ENCODE measurements around the gene LDLR.

LDLR gene

DNA sequence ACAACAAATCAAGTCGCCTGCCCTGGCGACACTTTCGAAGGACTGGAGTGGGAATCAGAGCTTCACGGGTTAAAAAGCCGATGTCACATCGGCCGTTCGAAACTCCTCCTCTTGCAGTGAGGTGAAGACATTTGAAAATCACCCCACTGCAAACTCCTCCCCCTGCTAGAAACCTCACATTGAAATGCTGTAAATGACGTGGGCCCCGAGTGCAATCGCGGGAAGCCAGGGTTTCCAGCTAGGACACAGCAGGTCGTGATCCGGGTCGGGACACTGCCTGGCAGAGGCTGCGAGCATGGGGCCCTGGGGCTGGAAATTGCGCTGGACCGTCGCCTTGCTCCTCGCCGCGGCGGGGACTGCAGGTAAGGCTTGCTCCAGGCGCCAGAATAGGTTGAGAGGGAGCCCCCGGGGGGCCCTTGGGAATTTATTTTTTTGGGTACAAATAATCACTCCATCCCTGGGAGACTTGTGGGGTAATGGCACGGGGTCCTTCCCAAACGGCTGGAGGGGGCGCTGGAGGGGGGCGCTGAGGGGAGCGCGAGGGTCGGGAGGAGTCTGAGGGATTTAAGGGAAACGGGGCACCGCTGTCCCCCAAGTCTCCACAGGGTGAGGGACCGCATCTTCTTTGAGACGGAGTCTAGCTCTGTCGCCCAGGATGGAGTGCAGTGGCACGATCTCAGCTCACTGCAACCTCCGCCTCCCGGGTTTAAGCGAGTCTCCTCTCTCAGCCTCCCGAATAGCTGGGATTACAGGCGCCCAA lies at the start of gene LDLR:
LDLR (plus strand) TSS at position 210 of the 760 bp plus-strand sequence; CDS start at position 296, 86 bp downstream.
- peak; percentile 55 for DNase-seq

DNA sequence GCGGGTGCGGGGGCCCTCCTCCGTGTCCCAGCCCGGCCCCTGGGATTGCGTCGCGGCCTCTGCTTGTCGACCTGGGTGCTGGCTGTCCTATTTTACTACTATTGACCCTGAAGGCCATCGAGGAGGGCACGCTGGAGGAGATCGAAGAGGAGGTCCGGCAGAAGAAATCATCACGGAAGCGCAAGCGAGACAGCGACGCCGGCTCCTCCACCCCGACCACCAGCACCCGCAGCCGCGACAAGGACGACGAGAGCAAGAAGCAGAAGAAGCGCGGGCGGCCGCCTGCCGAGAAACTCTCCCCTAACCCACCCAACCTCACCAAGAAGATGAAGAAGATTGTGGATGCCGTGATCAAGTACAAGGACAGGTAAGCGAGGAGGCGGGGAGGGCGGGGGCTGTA lies 48.1 kb upstream of the LDLR start:
- no peak for DNase-seq

DNA sequence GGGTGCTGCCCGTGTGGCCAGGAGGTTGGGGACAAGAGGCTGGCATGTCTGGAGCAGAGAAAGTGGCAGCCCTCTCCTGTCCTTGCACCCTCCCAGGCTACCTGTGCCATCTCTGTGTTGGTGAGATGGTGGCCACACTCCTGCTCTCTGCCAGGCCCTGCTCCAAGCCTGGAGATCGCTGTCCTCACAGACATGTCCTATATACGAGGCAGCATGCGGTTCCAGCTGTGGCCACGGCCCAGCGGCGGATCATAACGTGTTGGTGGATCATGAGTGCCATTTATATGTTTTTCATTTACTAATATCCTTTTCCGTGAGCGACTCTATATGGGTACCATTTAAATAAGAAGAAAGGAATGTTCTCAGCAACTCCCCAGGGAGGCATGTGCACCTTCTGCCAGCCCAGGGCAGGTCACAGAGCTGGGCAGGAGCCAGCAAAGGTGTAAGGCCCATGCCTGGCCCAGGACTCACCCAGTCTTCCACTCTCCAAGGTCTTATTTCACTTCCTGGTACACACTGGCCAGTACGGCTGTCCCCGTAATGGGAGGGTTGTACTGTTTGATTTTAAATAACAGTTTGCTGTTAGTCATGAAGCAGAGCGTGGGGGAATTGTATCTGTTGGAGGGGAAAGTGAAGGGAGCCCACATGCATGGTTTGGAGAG lies 47.2 kb upstream of the LDLR start:
- no peak for DNase-seq

DNA sequence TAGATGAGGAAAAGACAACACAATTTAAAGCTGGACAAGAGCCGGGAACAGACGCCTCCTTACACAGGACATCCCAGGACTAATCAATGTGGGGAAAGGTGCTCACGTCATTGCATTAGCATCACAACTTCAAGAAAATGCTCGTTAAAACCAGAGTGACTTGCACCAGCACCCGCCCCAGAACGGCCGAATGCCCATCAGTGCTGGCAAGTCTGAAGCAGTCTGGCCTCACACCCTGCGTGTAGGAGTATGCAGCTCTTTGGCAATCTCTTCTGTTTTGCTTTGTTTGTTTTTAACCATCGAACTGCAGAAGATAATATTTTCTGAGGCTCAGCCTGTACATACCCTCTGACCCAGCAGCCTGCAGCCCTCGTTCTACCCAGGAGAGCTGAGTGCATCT lies 44.8 kb upstream of the LDLR start:
- no peak for DNase-seq

DNA sequence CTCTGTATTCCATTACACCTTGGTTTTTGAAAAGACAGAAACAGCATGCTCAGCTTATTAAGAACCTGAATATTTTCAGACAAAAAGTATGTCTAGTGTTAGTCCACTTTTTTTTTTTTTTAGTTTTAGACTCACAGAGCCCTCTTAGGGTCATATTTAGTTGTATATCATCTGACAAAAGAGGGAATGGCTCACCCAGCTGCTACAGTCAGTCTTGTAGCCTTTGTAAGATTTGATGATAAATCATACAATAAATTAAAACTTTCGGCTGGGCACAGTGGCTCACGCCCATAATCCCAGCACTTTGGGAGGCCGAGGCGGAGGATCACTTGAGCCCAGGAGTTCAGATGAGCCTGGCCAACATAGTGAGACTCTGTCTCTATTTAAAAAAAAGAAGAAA lies 43.7 kb upstream of the LDLR start:
- no peak for DNase-seq

DNA sequence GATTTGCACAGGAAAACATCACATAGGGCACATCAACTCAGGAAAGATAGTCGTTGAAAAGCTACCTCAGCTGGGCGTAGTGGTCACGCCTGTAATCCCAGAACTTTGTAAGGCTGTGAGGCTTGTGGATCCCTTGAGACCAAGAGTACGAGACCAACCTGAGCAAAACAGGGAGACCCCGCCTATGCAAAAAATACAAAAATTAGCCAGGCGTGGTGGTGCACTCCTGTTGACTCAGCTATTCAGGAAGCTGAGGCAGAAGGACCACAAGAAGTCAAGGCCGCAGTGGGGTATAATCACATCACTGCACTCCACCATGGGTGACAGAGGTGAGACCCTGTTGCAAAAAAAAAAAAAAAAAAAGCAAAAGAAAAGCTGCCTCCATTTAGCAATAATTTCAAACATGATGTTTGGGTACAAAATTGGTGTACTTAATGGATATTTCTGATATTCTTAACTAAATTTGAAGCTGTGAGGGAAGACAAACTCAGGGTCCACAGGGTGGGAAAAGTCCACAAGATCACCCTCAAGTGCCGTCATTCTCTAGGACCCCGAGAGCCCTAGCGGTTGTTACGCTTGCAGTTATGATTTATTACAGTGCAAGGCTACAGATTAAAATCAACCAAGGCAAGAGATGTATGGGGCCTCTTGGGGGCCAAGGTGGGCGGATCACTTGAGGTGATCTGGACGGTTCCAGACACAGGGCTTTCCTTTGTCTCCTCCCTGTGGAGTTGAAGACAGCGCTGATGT lies 42.5 kb upstream of the LDLR start:
- DNase-seq: no peak

DNA sequence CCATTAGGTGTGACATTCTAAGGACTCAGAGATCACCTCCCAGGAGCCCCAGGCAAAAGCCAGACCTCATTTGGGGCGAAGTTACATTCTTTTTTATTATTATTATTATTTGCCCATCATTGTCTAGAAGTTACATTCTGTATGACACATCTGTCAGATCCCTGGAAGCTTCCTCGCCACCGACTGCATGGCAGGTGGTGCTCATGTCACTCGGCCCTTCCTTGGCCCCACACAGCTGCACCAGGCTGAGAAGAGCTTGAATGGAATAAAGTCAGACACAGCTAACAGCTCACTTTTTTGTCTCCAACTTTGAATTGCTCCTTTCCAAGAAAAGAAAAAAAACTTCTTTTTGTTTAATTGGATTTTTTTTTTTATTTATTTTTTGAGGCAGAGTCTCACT lies 41.4 kb upstream of the LDLR start:
- no peak for DNase-seq

DNA sequence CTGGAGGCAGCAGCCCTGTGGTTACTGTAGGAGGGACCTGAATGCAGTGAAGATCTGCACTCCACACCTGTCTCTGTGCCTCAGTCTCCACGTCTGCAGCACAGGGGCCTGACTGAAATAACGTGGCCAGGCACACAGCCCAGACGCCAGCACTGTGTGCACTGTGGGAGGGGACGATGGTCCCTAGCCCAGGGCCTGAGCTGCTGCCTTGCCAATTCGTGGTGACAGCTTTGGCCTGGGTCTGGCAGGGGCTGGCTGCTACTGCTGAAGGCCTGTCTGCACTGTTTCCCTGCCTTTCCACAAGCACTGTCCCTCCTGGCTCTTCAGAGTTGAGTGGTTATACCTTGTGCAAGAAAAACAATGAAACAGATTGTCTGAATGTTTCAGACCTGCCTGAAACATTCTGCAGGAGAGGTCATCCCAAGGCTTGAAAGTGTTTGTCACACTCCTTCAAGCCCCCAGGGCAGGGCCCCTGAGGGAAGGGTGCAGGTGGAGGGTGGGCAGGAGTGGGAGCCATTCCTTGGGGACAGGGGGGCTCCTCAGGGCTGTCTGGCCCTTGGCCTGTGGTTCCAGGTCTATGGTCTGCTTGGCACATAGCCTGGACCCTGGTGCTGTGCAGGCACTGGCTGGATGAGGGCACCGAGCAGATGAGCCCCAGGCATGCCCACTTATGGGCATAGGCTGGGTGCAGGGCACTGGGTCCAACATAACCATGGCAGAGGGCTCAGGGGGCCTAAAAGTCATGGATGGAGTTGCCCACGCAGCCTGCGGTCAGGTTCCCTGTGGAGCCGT lies 38.7 kb upstream of the LDLR start:
- DNase-seq: no peak

DNA sequence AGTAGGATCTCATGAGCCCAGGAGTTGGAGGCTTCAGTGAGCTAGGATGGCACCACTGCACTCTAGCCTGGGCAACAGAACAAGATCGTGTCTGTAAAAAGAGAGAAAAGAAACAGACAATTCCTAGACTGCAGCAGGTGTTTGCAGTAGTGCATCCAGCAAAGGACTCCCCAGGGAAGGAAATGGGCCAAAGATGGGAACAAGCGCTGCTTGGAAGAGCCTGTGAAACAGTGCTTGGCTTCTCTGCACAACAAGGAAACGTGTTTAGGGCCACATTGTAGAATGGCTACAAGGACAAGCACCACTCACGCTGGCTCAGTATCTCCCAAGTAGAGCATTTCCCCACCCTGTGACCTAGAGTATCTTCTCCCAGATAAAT lies 35.5 kb upstream of the LDLR start:
- no peak for DNase-seq

DNA sequence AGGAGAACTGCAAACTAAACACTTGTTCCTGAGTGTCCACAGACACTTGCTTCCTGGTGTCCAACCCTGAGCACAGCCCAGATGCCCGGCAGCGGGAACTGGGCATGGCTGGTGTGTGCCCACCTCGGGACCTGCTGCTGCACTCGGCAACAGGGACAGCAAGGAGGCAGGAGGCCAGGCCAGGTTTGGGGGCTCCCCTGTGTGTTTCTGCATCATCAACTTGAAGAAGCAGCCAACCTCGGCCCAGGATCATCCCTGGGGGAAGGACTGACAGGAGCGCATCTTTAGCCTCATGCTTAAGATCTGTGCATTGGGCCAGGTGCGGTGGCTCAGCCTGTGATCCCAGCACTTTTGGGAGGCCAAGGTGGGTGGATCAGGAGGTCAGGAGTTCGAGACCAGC lies 35.1 kb upstream of the LDLR start:
- DNase-seq: no peak

DNA sequence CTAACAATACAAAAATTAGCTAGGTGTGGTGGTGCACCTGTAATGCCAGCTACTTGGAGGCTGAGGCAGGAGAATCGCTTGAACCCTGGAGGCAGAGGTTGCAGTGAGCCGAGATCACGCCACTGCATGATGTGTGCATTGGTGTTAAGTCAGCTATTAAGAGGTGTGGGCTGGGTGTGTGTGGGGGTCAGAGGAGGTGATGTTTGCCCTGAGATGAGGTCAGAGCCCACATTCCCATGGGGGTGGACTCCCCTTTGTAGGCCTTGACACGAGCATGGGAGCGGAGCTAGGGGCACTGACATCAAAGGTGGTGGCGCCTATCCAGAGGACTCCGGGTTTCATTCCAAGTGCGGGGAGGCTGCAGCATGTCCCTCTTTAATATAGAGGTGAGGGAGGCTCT lies 34.6 kb upstream of the LDLR start:
- no peak for DNase-seq

DNA sequence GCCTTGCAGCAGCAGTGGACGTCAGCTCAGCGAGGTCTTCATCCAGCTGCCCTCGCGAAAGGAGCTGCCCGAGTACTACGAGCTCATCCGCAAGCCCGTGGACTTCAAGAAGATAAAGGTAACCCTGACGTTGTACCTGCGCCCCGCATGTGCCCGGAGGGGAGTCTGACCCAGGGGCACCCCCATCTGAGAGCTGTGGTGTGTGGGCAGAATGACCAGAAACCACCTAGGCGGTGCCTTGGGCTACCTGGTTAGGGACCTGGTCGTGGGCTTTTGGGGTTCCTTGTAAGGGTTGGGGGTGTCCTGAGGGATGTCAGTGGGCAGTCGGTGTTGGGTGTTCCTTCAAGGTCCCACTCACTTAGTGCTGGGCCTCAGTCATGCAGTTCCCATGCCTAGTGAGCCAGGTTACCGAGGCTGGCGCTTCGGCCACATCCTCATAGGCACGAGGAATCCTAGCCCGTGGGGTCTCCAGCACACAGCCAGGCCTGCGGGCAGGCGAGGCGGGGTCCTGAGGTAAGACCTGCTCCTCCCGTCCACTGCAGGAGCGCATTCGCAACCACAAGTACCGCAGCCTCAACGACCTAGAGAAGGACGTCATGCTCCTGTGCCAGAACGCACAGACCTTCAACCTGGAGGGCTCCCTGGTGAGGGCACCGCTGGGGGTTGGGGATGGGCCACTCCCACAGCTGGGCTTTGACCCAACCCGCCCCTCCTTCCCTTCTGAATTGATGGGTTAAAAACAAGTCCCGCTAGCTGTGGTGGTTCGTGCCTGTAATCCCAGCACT lies 30.8 kb upstream of the LDLR start:
- no peak for DNase-seq

DNA sequence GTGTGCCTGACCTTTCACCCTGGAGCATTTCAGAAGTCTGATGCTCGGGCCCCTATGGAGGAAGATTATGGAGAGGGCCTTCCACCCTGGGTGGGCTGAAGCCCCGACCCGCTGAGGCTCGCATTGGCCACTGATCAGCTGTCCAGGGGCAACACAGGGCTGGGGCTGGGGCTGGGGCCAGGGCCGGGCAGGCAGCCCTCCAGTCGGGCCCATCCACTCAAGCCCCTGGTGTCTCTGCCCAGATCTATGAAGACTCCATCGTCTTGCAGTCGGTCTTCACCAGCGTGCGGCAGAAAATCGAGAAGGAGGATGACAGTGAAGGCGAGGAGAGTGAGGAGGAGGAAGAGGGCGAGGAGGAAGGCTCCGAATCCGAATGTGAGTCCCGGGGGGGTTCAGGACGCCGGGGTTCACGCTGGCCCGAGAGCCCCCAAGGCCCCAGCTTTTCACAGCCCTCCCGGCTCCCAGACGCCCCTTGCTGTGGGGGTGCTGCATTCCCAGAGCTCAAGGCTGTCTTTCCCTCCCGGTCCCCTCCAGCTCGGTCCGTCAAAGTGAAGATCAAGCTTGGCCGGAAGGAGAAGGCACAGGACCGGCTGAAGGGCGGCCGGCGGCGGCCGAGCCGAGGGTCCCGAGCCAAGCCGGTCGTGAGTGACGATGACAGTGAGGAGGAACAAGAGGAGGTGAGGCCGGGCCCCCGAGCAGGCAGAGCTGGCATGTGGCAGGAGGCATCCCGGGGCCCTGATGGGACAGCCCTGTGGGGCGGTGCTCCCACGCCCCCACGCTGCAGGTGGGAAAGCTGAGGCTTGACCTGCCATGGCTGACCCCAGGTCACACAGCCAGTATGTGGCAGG lies 29.5 kb upstream of the LDLR start:
- no peak for DNase-seq

DNA sequence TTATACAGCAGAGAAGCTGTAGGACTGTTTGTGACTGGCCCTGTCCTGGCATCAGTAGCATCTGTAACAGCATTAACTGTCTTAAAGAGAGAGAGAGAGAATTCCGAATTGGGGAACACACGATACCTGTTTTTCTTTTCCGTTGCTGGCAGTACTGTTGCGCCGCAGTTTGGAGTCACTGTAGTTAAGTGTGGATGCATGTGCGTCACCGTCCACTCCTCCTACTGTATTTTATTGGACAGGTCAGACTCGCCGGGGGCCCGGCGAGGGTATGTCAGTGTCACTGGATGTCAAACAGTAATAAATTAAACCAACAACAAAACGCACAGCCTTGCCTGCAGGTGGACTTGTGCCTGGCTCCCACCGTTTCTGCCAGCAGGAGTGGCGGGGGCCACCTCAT lies 27.3 kb upstream of the LDLR start:
- no peak for DNase-seq

DNA sequence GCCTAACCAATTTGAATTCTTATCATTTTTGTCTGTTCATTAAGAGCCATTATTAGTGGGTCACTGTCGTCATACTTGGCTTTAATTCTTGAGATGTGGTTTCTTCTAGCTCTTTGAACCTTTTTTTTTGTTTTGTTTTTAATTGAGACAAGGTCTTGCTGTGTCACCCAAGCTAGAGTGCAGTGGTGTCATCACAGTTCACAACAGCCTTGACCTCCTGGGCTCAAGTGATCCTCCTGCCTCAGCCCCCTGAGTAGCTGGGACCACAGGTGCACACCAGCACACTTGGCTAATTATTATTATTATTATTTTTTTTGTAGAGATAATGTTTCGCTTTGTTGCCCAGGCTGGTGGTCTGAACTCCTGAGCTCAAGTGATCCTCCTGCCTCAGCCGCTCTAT lies 25.8 kb upstream of the LDLR start:
- DNase-seq: no peak

DNA sequence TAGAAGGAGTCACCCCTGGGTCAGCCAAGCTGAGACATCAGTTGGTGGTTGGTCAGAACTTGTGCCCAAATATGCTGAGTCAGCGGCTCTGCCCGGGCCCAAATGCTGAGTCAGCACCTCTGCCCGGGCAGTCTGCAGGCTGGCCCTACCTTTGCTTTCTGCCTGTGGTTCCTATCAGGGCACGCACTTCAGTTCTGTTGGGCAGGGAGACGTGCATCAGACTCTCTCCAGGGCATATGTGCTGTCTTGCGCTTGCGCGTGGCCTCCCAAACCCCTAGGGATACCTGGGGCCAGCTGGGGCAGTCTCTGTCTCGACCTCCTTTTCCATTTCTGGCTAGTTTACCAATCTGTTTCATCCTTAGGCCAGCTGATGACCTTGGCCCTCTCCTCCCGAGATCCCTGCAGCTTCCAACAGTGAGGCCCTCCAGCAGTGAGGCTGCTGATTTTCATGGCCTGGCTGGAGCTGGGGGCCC lies 24.4 kb upstream of the LDLR start:
- no peak for DNase-seq

DNA sequence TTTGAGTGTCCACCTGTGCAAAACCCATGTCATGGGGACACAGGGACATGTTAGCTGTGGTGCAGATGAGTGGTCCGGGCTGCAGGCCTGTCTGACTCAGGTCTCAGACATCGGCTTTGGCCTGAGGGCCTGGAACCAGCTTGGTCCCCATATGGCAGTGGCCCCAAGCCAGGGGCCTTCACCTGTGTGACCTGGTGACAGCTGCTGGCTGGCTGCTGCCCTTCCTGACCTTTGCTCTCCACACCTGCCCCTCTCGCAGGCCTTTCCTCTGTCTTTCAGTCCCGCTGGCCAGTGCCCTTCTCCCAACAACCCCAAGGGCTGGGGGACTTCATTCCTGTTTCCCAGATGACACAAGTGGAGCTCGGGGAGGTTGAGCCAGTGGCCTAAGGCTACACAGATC lies 22.9 kb upstream of the LDLR start:
- DNase-seq: no peak

DNA sequence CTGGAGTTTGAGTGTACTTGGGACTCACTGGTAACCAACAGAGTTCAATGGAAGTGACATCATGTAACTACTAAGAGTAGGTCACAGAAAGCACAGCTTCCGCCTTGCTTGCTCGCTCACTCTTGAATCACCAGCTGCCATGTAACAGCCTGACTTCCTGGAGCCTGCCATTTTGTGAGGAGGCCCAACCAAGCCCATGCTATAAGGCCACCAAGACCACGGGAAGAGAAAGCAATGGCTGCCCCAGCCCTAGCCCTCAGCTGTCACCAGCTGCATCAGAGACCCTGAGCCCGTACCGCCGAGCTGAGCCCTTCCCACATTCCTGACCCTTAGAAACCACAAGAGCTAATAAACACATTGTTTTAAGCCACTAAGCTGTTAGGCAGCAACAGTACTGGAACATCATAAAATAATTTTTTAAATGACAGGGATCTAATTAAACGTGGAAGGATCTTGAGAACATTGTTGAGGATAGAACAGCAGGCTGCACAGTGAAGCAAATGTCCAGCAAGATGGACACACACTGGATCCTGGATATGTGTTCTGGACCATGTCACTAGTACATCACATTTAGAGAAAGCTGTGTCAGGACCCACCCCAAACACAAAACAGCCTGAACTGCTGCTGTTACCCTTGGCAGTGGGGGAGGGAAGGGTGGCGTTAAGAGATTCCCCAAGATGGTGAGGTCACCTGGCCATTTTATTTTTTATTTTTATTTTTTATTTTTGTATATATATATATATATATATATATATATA lies 21.7 kb upstream of the LDLR start:
- no peak for DNase-seq

DNA sequence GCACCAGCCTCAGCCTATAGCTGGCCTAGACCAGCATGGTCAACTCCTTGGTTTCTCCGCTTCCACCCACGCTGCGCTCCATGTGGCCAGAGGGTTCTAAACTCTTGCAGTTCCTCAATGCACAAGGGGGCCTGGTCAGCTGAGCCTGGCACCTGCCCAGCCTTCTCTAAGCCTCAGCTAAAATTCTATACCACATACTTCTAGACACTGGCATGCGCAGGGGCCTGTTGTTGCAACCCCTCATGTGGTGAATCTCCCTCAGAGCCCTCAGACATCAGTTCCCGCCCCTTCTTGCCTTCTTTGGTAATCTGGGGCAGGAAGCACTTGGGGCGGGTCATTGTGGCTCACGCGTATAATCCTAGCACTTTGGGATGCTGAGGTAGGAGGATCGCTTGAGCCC lies 19.7 kb upstream of the LDLR start:
- no peak for DNase-seq

DNA sequence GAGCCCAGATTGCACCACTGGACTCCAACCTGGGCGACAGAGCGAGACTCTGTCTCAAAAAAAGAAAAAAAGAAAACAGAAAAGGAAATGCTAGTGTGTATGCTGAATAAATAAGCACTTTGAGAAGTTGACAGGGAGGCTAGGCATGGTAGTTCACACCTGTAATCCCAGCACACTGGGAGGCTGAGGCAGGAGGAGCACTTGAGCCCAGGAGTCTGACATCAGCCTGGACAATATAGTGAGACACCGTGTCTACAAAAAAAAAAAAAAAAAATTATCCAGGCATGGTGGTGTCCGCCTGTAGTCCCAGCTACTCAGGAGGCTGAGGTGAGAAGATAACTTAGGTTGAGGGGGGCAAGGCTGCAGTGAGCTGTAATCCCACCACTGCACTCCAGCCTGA lies 19.1 kb upstream of the LDLR start:
- DNase-seq: no peak

DNA sequence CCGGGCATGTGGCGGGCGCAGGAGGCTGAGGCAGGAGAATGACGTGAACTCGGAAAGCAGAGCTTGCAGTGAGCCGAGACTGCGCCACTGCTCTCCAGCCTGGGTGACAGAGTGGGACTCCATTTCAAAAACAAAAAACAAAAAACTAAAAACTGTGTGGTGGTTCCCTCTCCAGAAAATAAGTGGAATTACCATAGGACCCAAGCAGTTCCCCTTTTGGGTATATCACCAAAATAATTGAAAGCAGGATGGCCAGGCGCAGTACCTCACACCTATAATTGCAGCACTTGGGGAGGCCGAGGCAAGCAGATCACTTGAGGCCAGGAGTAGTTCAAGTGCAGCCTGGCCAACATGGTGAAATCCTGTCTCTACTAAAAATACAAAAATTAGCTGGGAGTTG lies 15.7 kb upstream of the LDLR start:
- DNase-seq: no peak

Measured in NCI-H1092 (cell line).